Mucosa of rectum (tissue), 2 donors: ENCODE results near the gene THAP4.

Experiments used
- H3K27ac ChIP-seq, 2 donors: one replicate each; pipeline ENCODE4 v1.7.0; 2013; ENCODE audit warnings: inconsistent platforms in 2 of 2, low read depth in 2 of 2, low read length in 2 of 2
- H3K27me3 ChIP-seq, 2 donors: one replicate each; pipeline ENCODE4 v1.7.0; 2013; ENCODE audit warnings: low read length in 2 of 2; ENCODE audit not compliant: control insufficient read depth in 2 of 2, insufficient read depth in 2 of 2
- H3K36me3 ChIP-seq, 2 donors: one replicate each; pipeline ENCODE4 v1.7.0; 2013; ENCODE audit warnings: low read length in 2 of 2; ENCODE audit not compliant: control insufficient read depth in 2 of 2, insufficient read depth in 2 of 2
- H3K4me1 ChIP-seq, 2 donors: one replicate each; pipeline ENCODE4 v1.7.0; 2013; ENCODE audit warnings: low read length in 2 of 2, mild to moderate bottlenecking in 1 of 2; ENCODE audit not compliant: control insufficient read depth in 2 of 2, insufficient read depth in 2 of 2
- H3K4me3 ChIP-seq, 2 donors: one replicate each; pipeline ENCODE4 v1.7.0; 2013; ENCODE audit warnings: low read length in 2 of 2
- H3K9ac ChIP-seq, 2 donors: one replicate each; pipeline ENCODE4 v1.7.0; 2013; ENCODE audit warnings: low read length in 2 of 2, low read depth in 1 of 2, mild to moderate bottlenecking in 1 of 2
- H3K9me3 ChIP-seq, 2 donors: one replicate each; pipeline ENCODE4 v1.7.0; 2013; ENCODE audit warnings: low read length in 2 of 2; ENCODE audit not compliant: control insufficient read depth in 2 of 2
- donor health status: healthy.
- donor health status: Normal muscosa, but diverticular disease.

THAP4 gene

GRCh38 chr2:241586564-241587264, 50.2 kb downstream of the THAP4 start:
- no peak overlapping the region for H3K27ac ChIP-seq
- H3K9ac ChIP-seq: no peak overlapping the region
- peaks cover 4 to 11% of the 10 kb centered on the region in 2 donors for H3K9me3 ChIP-seq
- H3K27me3 ChIP-seq: no peaks in the 10 kb centered on the region
- H3K4me1 ChIP-seq: no peaks in the 10 kb centered on the region
- no peak overlapping the region for H3K4me3 ChIP-seq
- H3K36me3 ChIP-seq: peaks cover 35 to 36% of the 10 kb centered on the region in 2 donors

- Histone ChIP-seq H3K36me3 (peaks cover 25 to 30% of the 10 kb centered on the region in 2 donors), H3K9me3 (peaks cover 4 to 11% of the 10 kb centered on the region in 2 donors), H3K4me1 (no peaks in the 10 kb centered on the region), H3K27me3 (no peaks in the 10 kb centered on the region), H3K9ac (no peak overlapping the region), H3K4me3 (no peak overlapping the region), H3K27ac (no peak overlapping the region)
Measured at GRCh38 chr2:241584436-241584835, 52.5 kb downstream of the THAP4 start.

- Histone ChIP-seq H3K36me3 (peaks cover 25 to 27% of the 10 kb centered on the region in 2 donors), H3K4me3 (no peak overlapping the region), H3K9me3 (peaks cover 4 to 11% of the 10 kb centered on the region in 2 donors), H3K9ac (no peak overlapping the region), H3K27me3 (no peaks in the 10 kb centered on the region), H3K27ac (no peak overlapping the region), H3K4me1 (no peaks in the 10 kb centered on the region)
Measured at GRCh38 chr2:241582806-241583205, 54.2 kb downstream of the THAP4 start.

GRCh38 chr2:241582328-241582727, 54.6 kb downstream of the THAP4 start:
- H3K36me3 ChIP-seq: peaks cover 25 to 27% of the 10 kb centered on the region in 2 donors
- peaks cover 4 to 11% of the 10 kb centered on the region in 2 donors for H3K9me3 ChIP-seq
- no peaks in the 10 kb centered on the region for H3K4me1 ChIP-seq
- no peaks in the 10 kb centered on the region for H3K27me3 ChIP-seq
- no peak overlapping the region for H3K27ac ChIP-seq
- no peak overlapping the region for H3K4me3 ChIP-seq
- no peak overlapping the region for H3K9ac ChIP-seq

DNA sequence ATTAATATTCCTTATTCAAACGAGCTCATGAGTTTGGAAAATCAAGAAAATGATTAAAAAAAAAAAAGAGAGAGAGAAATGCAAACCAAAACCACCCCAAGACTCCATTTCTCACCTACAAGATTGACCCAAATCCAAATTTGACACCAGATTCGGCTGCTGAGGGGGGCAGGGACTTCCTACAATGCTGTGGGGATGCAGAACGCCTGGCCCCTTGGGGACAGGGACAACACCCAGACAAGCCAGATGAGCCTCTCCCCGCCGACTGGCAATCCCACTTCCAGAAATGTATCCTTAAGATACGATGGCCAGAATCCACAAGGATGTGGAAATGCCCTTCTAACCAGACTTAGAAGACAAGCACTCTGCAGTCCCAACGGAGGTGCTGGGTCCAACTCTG, 57.7 kb downstream of the THAP4 start:
- Histone ChIP-seq H3K9ac (no peak overlapping the region), H3K27me3 (no peaks in the 10 kb centered on the region), H3K4me3 (no peak overlapping the region), H3K36me3 (peaks cover 18% of the 10 kb centered on the region in 2 donors), H3K4me1 (no peaks in the 10 kb centered on the region), H3K27ac (no peak overlapping the region), H3K9me3 (no peaks in the 10 kb centered on the region)

GRCh38 chr2:241577413-241578122, 59.4 kb downstream of the THAP4 start:
- H3K4me1 ChIP-seq: no peaks in the 10 kb centered on the region
- no peaks in the 10 kb centered on the region for H3K9me3 ChIP-seq
- H3K9ac ChIP-seq: no peak overlapping the region
- H3K27me3 ChIP-seq: no peaks in the 10 kb centered on the region
- no peak overlapping the region for H3K27ac ChIP-seq
- peaks cover 7 to 11% of the 10 kb centered on the region in 2 donors for H3K36me3 ChIP-seq
- no peak overlapping the region for H3K4me3 ChIP-seq

- no peak overlapping the region for H3K27ac ChIP-seq
Measured at GRCh38 chr2:241576293-241576654, 60.7 kb downstream of the THAP4 start.

DNA sequence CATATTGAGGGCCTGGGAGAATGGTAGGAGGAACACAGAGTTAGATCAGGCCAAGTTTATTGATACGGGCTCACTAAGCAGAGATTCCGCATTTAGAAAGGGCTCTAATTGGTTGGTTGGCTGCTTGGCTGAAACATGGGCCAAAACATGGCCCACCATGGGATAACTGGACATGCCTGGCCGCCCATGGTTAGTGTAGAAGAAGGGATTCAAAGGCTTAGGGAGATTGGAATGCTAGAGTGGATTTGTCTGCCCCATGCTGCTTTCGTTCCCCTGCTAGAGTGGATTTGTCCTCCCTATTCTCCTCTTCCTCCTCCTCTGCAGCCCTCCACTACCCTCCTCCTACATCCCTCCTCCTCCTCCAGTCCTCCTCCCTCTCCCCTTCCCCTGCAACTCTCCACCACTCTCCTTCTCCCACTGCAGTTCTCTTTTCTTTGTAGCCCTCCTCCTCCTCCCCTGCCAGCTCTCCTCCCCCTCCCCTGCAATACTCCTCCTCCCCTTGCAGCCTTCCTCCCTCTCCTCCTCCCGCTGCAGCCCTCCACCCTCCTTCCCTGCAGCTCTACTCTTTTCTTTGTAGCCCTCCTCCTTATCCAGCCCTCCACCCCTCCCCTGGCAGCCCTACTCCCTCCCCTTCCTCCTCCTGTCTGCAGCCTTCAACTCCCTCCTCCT, 61.2 kb downstream of the THAP4 start:
- H3K4me1 ChIP-seq: no peaks in the 10 kb centered on the region
- no peak overlapping the region for H3K9ac ChIP-seq
- H3K27ac ChIP-seq: no peak overlapping the region
- no peak overlapping the region for H3K4me3 ChIP-seq
- peaks cover 0 to 6% of the 10 kb centered on the region in 2 donors for H3K36me3 ChIP-seq
- H3K9me3 ChIP-seq: no peaks in the 10 kb centered on the region
- no peaks in the 10 kb centered on the region for H3K27me3 ChIP-seq

More at GRCh38 chr2:241576293-241576654, 60.7 kb downstream of the THAP4 start:
- no peak overlapping the region for H3K4me3 ChIP-seq
- H3K27me3 ChIP-seq: no peaks in the 10 kb centered on the region
- no peaks in the 10 kb centered on the region for H3K4me1 ChIP-seq
- no peaks in the 10 kb centered on the region for H3K9me3 ChIP-seq
- peaks cover 0 to 8% of the 10 kb centered on the region in 2 donors for H3K36me3 ChIP-seq
- no peak overlapping the region for H3K9ac ChIP-seq

GRCh38 chr2:241574911-241575623, 61.9 kb downstream of the THAP4 start:
- H3K4me1 ChIP-seq: no peaks in the 10 kb centered on the region
- no peaks in the 10 kb centered on the region for H3K9me3 ChIP-seq
- no peaks in the 10 kb centered on the region for H3K27me3 ChIP-seq
- peaks cover 0 to 6% of the 10 kb centered on the region in 2 donors for H3K36me3 ChIP-seq
- H3K27ac ChIP-seq: no peak overlapping the region
- H3K4me3 ChIP-seq: no peak overlapping the region
- H3K9ac ChIP-seq: no peak overlapping the region
